GM12873 (cell line): ENCODE measurements around the gene IL20.

Experiments
- CTCF ChIP-seq: IDR thresholded peaks from 2 replicates; pipeline ENCODE4 v1.5.1; 2012; ENCODE audit warnings: low read depth, mild to moderate bottlenecking, moderate library complexity, low read length, control low read depth; ENCODE audit not compliant: insufficient read depth; ENCODE audit errors: missing control alignments

IL20 gene

GRCh38 chr1:206834217-206834616 is 31.2 kb upstream of the IL20 start:
- no peak for TF ChIP-seq CTCF

- no peak for TF ChIP-seq CTCF
Observed at GRCh38 chr1:206834711-206835110, 30.7 kb upstream of the IL20 start.

GRCh38 chr1:206835186-206835585 is 30.2 kb upstream of the IL20 start:
- TF ChIP-seq CTCF, result no peak

- no peak for TF ChIP-seq CTCF
Observed at GRCh38 chr1:206836111-206836510, 29.3 kb upstream of the IL20 start.

- no peak for TF ChIP-seq CTCF
Observed at GRCh38 chr1:206839006-206839560, 26.3 kb upstream of the IL20 start.

GRCh38 chr1:206839857-206840256 is 25.6 kb upstream of the IL20 start:
- TF ChIP-seq CTCF, result no peak

- TF ChIP-seq CTCF, result no peak
Observed at GRCh38 chr1:206841609-206842323, 23.7 kb upstream of the IL20 start.
